ENCODE data around the gene TRIM29.

The TRIM29 gene

DNA sequence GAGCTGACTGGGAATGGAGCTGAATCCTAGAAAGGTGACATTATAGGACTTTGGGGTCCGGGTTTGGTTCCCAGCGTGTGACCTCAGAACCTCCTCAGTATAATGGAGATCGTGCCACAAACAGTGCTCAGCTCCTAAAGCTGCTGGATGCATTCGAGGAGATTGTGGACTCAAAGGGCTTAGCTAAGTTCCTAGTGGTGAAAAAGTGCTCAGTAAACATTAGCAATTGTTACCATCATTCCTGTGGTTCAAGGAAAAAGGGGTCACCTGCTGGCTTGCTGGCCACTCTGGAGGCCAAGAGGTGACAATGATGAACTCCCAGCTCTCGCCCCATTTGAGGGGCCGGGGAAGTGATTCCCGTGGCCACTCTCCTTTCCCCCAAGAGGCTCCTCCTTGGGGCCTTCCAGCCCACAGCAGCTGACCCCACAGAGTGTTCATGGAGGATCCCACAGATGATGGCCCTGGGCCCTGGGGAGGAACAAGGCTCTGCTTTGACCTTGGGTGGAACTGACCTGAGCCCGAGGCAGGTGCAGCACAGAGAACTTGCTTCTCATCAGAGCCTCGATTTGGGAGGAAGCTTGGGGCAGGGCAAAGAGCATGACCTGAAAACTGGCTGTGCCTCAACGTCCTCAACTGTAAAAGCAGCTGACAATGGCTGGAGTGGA, 40.1 kb downstream of the TRIM29 start:
- H3K4me3 ChIP-seq (ENCODE audit: low read depth, low read length), result no peak overlapping the region
- H3K27me3 ChIP-seq (ENCODE audit: insufficient read depth, low read depth, severe bottlenecking), result no peaks in the 10 kb centered on the region
- DNase-seq, result no peak
- no peaks in the 10 kb centered on the region for H3K36me3 ChIP-seq
- no peaks in the 10 kb centered on the region for H3K9me3 ChIP-seq (ENCODE audit: severe bottlenecking)
- H3K27ac ChIP-seq, result no peak overlapping the region
- no peak for TF ChIP-seq CTCF (IDR thresholded peaks at IDR 0.05; ENCODE audit: low read depth, low read length)

- Histone ChIP-seq H3K27ac (no peak overlapping the region), H3K36me3 (no peaks in the 10 kb centered on the region), H3K9me3 (ENCODE audit: severe bottlenecking) (no peaks in the 10 kb centered on the region), H3K27me3 (ENCODE audit: insufficient read depth, low read depth, severe bottlenecking) (no peaks in the 10 kb centered on the region), H3K4me3 (ENCODE audit: low read depth, low read length) (no peak overlapping the region)
- peak; percentile 65 for DNase-seq
- no peak for TF ChIP-seq CTCF (IDR thresholded peaks at IDR 0.05; ENCODE audit: low read depth, low read length)
Measured at GRCh38 chr11:120096369-120097191, 41.3 kb downstream of the TRIM29 start.

DNA sequence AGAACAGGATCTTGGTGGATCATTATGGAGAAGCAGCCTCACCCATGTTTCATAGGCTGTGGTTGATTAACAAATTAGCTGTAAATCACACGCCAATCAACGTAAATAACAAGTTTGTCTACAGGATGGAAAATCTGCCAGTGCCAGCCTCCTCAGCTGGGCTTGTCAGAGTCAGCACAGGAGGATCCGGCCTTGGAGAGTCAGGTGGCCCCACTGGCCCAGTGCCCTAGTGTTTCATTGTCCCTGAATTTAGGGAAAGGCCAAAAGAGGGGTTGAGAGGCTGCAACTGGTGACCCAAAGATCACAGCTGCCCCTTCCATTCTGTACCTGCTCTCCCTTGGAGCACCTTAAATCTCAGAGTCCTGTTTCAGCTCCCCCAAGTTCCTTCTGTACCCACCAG, 42.4 kb downstream of the TRIM29 start:
- no peaks in the 10 kb centered on the region for H3K36me3 ChIP-seq
- no peaks in the 10 kb centered on the region for H3K9me3 ChIP-seq (ENCODE audit: severe bottlenecking)
- TF ChIP-seq CTCF (IDR thresholded peaks at IDR 0.05; ENCODE audit: low read depth, low read length), result no peak
- no peaks in the 10 kb centered on the region for H3K27me3 ChIP-seq (ENCODE audit: insufficient read depth, low read depth, severe bottlenecking)
- DNase-seq, result no peak
- no peak overlapping the region for H3K4me3 ChIP-seq (ENCODE audit: low read depth, low read length)
- H3K27ac ChIP-seq, result no peak overlapping the region

GRCh38 chr11:120091701-120092100, 46.2 kb downstream of the TRIM29 start:
- DNase-seq, result no peak
- TF ChIP-seq CTCF (IDR thresholded peaks at IDR 0.05; ENCODE audit: low read depth, low read length), result no peak

GRCh38 chr11:120091121-120091520, 46.8 kb downstream of the TRIM29 start:
- DNase-seq, result no peak
- Histone ChIP-seq H3K9me3 (ENCODE audit: severe bottlenecking) (no peaks in the 10 kb centered on the region), H3K4me3 (ENCODE audit: low read depth, low read length) (no peak overlapping the region), H3K27ac (no peak overlapping the region), H3K27me3 (ENCODE audit: insufficient read depth, low read depth, severe bottlenecking) (no peaks in the 10 kb centered on the region), H3K36me3 (no peaks in the 10 kb centered on the region)
- TF ChIP-seq CTCF (IDR thresholded peaks at IDR 0.05; ENCODE audit: low read depth, low read length), result no peak

More at GRCh38 chr11:120091701-120092100, 46.2 kb downstream of the TRIM29 start:
- no peaks in the 10 kb centered on the region for H3K9me3 ChIP-seq (ENCODE audit: severe bottlenecking)
- H3K27ac ChIP-seq, result no peak overlapping the region
- no peaks in the 10 kb centered on the region for H3K27me3 ChIP-seq (ENCODE audit: insufficient read depth, low read depth, severe bottlenecking)
- H3K4me3 ChIP-seq (ENCODE audit: low read depth, low read length), result no peak overlapping the region
- H3K36me3 ChIP-seq, result no peaks in the 10 kb centered on the region
